Liver (tissue), 9 donors: ENCODE data around the gene TGFBR3. TPM values are rescaled to one million over a fixed set of nuclear protein-coding genes. Genes with fewer than 3 reads are reported as not detected.

Source experiments
- DNase-seq: peaks from one replicate; pipeline ENCODE4 v3.0.0-alpha.2; 2017; ENCODE audit warnings: low spot score
- H3K27ac ChIP-seq, 2 donors: one replicate each; pipeline ENCODE4 v1.7.0; 2013; ENCODE audit warnings: inconsistent platforms in 2 of 2, low read length in 2 of 2, control low read depth in 1 of 2, low read depth in 1 of 2, mild to moderate bottlenecking in 1 of 2
- H3K27me3 ChIP-seq, 4 donors: one replicate each; pipeline versions ENCODE4 v1.6.1 to v1.7.0; 2013; ENCODE audit warnings: low read length in 3 of 4, inconsistent platforms in 1 of 4, mild to moderate bottlenecking in 1 of 4, moderate library complexity in 1 of 4; ENCODE audit not compliant: control insufficient read depth in 4 of 4, insufficient read depth in 4 of 4
- H3K36me3 ChIP-seq, 4 donors: one replicate each; pipeline versions ENCODE4 v1.6.1 to v1.7.0; 2013; ENCODE audit warnings: low read length in 3 of 4, mild to moderate bottlenecking in 3 of 4, low read depth in 1 of 4, moderate library complexity in 1 of 4; ENCODE audit not compliant: control insufficient read depth in 4 of 4, insufficient read depth in 3 of 4
- H3K4me1 ChIP-seq, 4 donors: one replicate each; pipeline versions ENCODE4 v1.6.1 to v1.7.0; 2013; ENCODE audit warnings: low read length in 3 of 4, mild to moderate bottlenecking in 3 of 4, moderate library complexity in 1 of 4; ENCODE audit not compliant: control insufficient read depth in 4 of 4, insufficient read depth in 4 of 4
- H3K4me3 ChIP-seq, 3 donors: one replicate each; pipeline versions ENCODE4 v1.6.1 to v1.7.0; 2013; ENCODE audit warnings: low read length in 3 of 3, control low read depth in 1 of 3, low read depth in 1 of 3, mild to moderate bottlenecking in 1 of 3
- H3K9ac ChIP-seq, 2 donors: one replicate each; pipeline ENCODE4 v1.7.0; 2013; ENCODE audit warnings: low read length in 2 of 2, mild to moderate bottlenecking in 2 of 2, moderate library complexity in 2 of 2, control low read depth in 1 of 2, low read depth in 1 of 2
- H3K9me3 ChIP-seq, 4 donors: one replicate each; pipeline versions ENCODE4 v1.6.1 to v1.7.0; 2013; ENCODE audit warnings: low read length in 3 of 4; ENCODE audit not compliant: control insufficient read depth in 4 of 4
- ATF3 ChIP-seq: IDR thresholded peaks from 2 replicates; pipeline ENCODE4 v1.6.1; 2016; ENCODE audit warnings: antibody characterized with exemption
- CTCF ChIP-seq: fragments of 150-350 bp; IDR thresholded peaks from 2 replicates; pipeline ENCODE4 v1.5.1; 2017; ENCODE audit warnings: improper control_type of control experiment, low read depth, low read length; ENCODE audit not compliant: missing input control
- EGR1 ChIP-seq, 2 donors: IDR thresholded peaks; 2 replicates each; pipeline ENCODE4 v1.6.1; 2016 to 2018; ENCODE audit warnings: antibody characterized with exemption in 2 of 2, low read depth in 2 of 2
- FOXA1 ChIP-seq: IDR thresholded peaks from 2 replicates; pipeline ENCODE4 v1.6.1; 2016; ENCODE audit warnings: antibody characterized with exemption
- FOXA2 ChIP-seq: IDR thresholded peaks from 2 replicates; pipeline ENCODE4 v1.6.1; 2016; ENCODE audit warnings: antibody characterized with exemption
- GABPA ChIP-seq, 2 donors: IDR thresholded peaks in 1 of 2; conservative IDR thresholded peaks in 1 of 2; 2 replicates each; pipeline ENCODE4 v1.6.1; 2016; ENCODE audit warnings: antibody characterized with exemption in 2 of 2, mild to moderate bottlenecking in 1 of 2, moderate library complexity in 1 of 2
- HNF4A ChIP-seq, 2 donors: conservative IDR thresholded peaks; 2 replicates each; pipeline ENCODE4 v1.6.1; 2016; ENCODE audit warnings: antibody characterized with exemption in 2 of 2, mild to moderate bottlenecking in 2 of 2
- HNF4G ChIP-seq: IDR thresholded peaks from 2 replicates; pipeline ENCODE4 v1.6.1; 2016; ENCODE audit warnings: antibody characterized with exemption
- JUND ChIP-seq, 2 donors: IDR thresholded peaks; 2 replicates each; pipeline ENCODE4 v1.6.1; 2016; ENCODE audit warnings: antibody characterized with exemption in 2 of 2
- NR2F2 ChIP-seq: IDR thresholded peaks from 2 replicates; pipeline ENCODE4 v1.6.1; 2016; ENCODE audit warnings: antibody characterized with exemption
- RAD21 ChIP-seq, 2 donors: IDR thresholded peaks; 2 replicates each; pipeline ENCODE4 v1.6.1; 2016; ENCODE audit warnings: antibody characterized with exemption in 2 of 2, mild to moderate bottlenecking in 2 of 2
- REST ChIP-seq: IDR thresholded peaks from 2 replicates; pipeline ENCODE4 v1.6.1; 2016; ENCODE audit warnings: antibody characterized with exemption, mild to moderate bottlenecking
- RXRA ChIP-seq, 2 donors: IDR thresholded peaks; 2 replicates each; pipeline ENCODE4 v1.6.1; 2017 to 2018; ENCODE audit warnings: antibody characterized with exemption in 2 of 2, mild to moderate bottlenecking in 1 of 2
- SP1 ChIP-seq: IDR thresholded peaks from 2 replicates; pipeline ENCODE4 v1.6.1; 2018; ENCODE audit warnings: antibody characterized with exemption, mild to moderate bottlenecking
- ZBTB33 ChIP-seq: IDR thresholded peaks from 2 replicates; pipeline ENCODE4 v1.6.1; 2016; ENCODE audit warnings: antibody characterized with exemption
- WGBS: extraction: QIAGEN DNeasy Blood & Tissue Kit; methylation state at CpG from one replicate; pipeline ENCODE4 v1.1.7; 2013; 5-methylcytosine and 5-hydroxymethylcytosine counted together
- polyA plus RNA-seq, 2 donors: library from polyadenylated mRNA; stranded (reverse) in 1 of 2; unstranded in 1 of 2; fragments of 200-250 nt in 1 of 2; fragments of >200 nt in 1 of 2; fragmentation: Nextera tagmentation in 1 of 2; extraction: Ambion mirVana in 1 of 2; gene quantifications; one replicate each; pipeline versions ENCODE4 v1.2.1 to v1.2.3, GENCODE V29; 2013 to 2015
- total RNA-seq, 2 donors: library from RNA; depleted of rRNA; stranded (reverse); fragments of >200 nt; gene quantifications; one replicate each; pipeline ENCODE4 v1.2.3, GENCODE V29; 2014
- donor health status: healthy.
- donor health status: healthy.
- donor health status: healthy.
- donor health status: healthy.
- donor health status: healthy.

The TGFBR3 gene
- total and polyA plus RNA-seq, 4 donors: 6.1 to 19.3 (median 9.9) TPM

GRCh38 chr1:91707114-91707889, 178.6 kb downstream of the TGFBR3 start:
- Histone ChIP-seq H3K9ac (no peak overlapping the region), H3K27me3 (no peaks in the 10 kb centered on the region), H3K4me1 (no peaks in the 10 kb centered on the region), H3K36me3 (peaks cover 4 to 31% (median 26%) of the 10 kb centered on the region in 4 donors), H3K4me3 (no peak overlapping the region), H3K9me3 (no peaks in the 10 kb centered on the region), H3K27ac (no peak overlapping the region)
- TF ChIP-seq HNF4G (no peak), CTCF (no peak), JUND (IDR thresholded peaks at IDR 0.05) (no peak), RXRA (IDR thresholded peaks at IDR 0.05) (no peak), RAD21 (IDR thresholded peaks at IDR 0.05) (no peak), ZBTB33 (no peak), FOXA2 (no peak), SP1 (no peak), REST (no peak), GABPA (IDR thresholded peaks at IDR 0.05 in 1 of 2, conservative IDR thresholded peaks at IDR 0.05 in 1 of 2) (no peak), HNF4A (conservative IDR thresholded peaks at IDR 0.05) (no peak), EGR1 (IDR thresholded peaks at IDR 0.05; ENCODE audit: low read depth in 2 of 2) (no peak)
- no peak for DNase-seq
- 98% methylated on average over 3 of the region's 3 CpGs for WGBS

- peaks cover 4 to 31% (median 22%) of the 10 kb centered on the region in 4 donors for H3K36me3 ChIP-seq
- TF ChIP-seq SP1 (no peak), REST (no peak), HNF4A (conservative IDR thresholded peaks at IDR 0.05) (no peak), GABPA (IDR thresholded peaks at IDR 0.05 in 1 of 2, conservative IDR thresholded peaks at IDR 0.05 in 1 of 2) (no peak), FOXA1 (no peak), CTCF (no peak), FOXA2 (no peak), ATF3 (no peak), NR2F2 (no peak), RXRA (IDR thresholded peaks at IDR 0.05) (no peak), JUND (IDR thresholded peaks at IDR 0.05) (no peak)
Observed at GRCh38 chr1:91706140-91706957, 179.6 kb downstream of the TGFBR3 start.

More at GRCh38 chr1:91706140-91706957, 179.6 kb downstream of the TGFBR3 start:
- no peaks in the 10 kb centered on the region for H3K27me3 ChIP-seq
- H3K4me3 ChIP-seq: no peak overlapping the region
- WGBS: 58% methylated on average over 5 of the region's 5 CpGs
- H3K9ac ChIP-seq: no peak overlapping the region
- no peaks in the 10 kb centered on the region for H3K9me3 ChIP-seq
- DNase-seq: no peak
- no peak overlapping the region for H3K27ac ChIP-seq
- no peaks in the 10 kb centered on the region for H3K4me1 ChIP-seq
